Measurements from ENCODE around the gene B4GALT5. TPM values are rescaled to one million over a fixed set of nuclear protein-coding genes. Genes with fewer than 3 reads are reported as not detected.
"Not testable (repeated sequence)": the region's sequence is repeated elsewhere in the genome, so short reads cannot be mapped to it uniquely, and the experiment has no call there.

Gene B4GALT5
- total RNA-seq, 2 experiments from 2014 or later, result 28.1 to 30.9 TPM

DNA sequence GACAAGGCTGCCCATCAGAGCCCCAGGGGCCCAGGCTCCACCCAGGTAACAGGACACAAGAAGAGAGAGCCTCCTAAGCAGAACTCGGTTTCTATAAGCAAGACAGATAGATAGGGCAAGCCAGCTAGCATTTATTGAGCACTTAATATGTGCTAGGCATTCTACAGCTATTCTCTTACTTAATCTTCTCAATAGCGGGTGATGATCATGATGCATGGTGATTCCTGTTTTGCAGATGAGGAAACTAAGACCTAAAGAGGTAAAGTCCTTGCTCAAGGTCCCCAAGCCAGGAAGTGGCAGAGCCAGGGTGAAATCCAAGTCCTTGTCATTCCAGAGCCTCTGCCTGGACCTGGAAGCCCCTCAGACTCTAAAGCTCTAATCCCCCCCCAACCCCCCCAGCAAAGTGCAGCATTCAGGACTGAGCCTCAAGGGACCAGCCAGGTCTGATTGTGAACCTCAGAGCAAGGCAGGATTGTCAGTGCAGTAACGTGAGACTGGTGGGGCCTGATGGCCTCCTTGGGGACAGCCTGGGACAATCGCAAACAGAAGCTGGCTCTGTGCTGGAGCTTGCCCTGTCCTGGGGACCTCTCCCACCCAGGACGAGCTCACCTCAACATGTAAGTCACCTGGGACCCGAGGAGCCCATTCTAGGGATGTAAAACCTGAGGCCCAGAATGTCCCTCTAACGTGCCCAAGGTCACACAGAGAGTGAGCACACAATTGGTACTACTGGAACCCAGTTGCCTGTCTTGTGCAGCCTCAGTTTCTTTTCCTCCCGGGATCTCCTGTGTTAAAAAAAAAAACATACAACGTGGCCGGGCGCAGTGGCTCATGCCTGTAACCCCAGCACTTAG is 97.3 kb downstream of the B4GALT5 start:
- Mint-ChIP-seq H3K36me3 (no peaks in the 10 kb centered on the region), H3K4me3 (no peak overlapping the region), H3K4me1 (peaks cover 4% of the 10 kb centered on the region), H3K27ac (no peak overlapping the region), H3K9me3 (ENCODE audit: low read depth) (no peaks in the 10 kb centered on the region), H3K27me3 (no peaks in the 10 kb centered on the region)
- no peak for ATAC-seq
- CTCF ChIA-PET, result interaction anchor here (0.9 to 1.0 kb wide), 2 partner anchors 74 to 230 kb away, joined by 3 to 7 read pairs; no protein-coding TSS in a partner anchor
- no peak for DNase-seq

DNA sequence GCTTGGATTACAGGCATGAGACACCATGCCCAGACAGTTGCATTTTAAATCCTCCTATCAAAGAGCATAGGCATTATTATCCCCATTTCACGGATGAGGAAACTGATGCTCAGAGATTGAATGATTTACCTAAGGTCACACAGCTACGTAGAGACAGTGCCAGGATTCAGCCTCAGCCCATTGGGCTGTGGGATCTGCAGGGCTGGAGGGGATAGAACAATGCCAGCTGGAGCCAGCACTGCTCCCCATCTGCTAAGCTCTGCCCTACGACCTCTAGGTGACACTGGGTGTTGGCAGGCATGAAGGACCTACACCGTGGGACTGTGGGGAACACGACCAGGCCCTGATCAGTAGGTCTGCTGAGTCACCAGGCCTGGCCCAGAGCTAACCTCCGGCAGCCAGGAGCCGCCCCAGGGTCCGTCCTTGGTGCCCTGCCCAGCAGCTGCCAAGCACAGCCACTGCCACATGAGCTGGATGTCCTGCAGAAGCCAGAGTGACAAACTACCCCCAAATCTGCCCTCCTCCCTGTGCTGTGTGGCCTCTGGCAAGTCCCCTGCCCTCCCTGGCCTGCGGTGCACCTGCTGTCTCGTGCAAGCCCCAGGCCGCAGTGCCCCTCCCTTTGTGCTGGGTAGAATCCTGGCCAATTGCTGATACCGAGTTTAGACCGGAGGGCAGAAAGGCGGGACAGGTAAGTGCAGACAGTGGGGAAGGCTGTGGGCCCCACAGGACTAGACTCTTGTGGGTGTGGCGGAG is 98.1 kb downstream of the B4GALT5 start:
- no peak overlapping the region for H3K4me3 Mint-ChIP-seq
- H3K4me1 Mint-ChIP-seq, result peaks cover 7% of the 10 kb centered on the region
- no peak for ATAC-seq
- DNase-seq, result no peak
- no peaks in the 10 kb centered on the region for H3K36me3 Mint-ChIP-seq
- no peaks in the 10 kb centered on the region for H3K27me3 Mint-ChIP-seq
- H3K27ac Mint-ChIP-seq, result no peak overlapping the region
- CTCF ChIA-PET, result interaction anchor here (0.7 to 1.0 kb wide), 3 partner anchors 34 to 230 kb away, joined by 3 to 7 read pairs (median 3); no protein-coding TSS in a partner anchor
- no peaks in the 10 kb centered on the region for H3K9me3 Mint-ChIP-seq (ENCODE audit: low read depth)

DNA sequence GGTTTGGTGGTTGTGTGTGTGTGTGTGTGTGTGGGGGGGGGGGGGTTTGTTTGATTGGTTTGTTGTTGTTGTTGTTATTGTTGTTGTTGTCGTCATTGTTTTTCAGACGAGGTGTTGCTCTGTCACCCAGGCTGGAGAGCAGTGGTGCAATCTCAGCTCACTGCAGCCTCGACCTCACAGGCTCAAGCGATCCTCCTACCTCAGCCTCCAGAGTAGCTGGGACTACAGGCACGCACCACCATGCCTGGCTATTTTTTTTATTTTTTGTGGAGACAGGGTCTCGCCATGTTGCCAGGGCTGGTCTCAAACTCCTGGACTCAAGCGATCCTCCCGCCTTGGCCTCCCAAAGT is 98.7 kb downstream of the B4GALT5 start:
- CTCF ChIA-PET, result interaction anchor here (0.7 to 1.0 kb wide), 4 partner anchors 35 to 231 kb away, joined by 3 to 7 read pairs (median 3); no protein-coding TSS in a partner anchor
- H3K4me1 Mint-ChIP-seq; H3K36me3 Mint-ChIP-seq; H3K9me3 Mint-ChIP-seq (ENCODE audit: low read depth); DNase-seq; ATAC-seq; H3K27me3 Mint-ChIP-seq; H3K27ac Mint-ChIP-seq; H3K4me3 Mint-ChIP-seq: not testable (repeated sequence)

DNA sequence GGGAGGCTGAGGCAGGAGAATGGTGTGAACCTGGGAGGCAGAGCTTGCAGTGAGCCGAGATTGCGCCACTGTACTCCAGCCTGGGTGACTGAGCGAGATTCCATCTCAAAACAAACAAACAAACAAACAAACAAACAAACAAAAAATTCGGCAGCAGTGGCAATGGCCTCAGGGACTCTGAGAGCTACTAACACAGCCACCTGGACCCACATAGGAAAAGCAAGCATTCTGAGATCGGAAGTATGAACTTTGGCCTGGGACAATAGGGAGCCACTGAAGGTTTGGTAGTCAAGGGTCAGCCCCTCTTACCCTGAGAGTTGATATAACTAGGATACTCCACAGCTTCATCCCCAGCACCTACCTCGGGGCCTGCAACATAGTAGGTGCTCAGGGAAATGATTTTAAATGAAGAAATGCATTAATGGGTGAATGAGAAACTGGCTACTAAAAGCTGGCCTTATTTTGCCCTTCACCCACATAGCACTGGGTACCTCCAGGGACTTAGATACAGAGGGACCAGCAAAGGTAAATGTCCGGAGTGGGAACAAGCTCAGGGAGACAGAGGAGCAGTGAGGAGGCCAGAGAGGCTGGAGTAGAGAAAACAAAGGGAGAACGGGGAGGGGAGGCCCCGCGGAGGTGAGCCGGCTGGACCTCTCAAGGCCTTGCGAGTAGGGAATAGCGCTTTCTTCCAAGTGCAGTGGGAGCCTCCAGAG is 99.2 kb downstream of the B4GALT5 start:
- ATAC-seq (no peak), DNase-seq (no peak)
- no peaks in the 10 kb centered on the region for H3K9me3 Mint-ChIP-seq (ENCODE audit: low read depth)
- CTCF ChIA-PET, result interaction anchor here (0.9 kb wide), 1 partner anchor 231 kb away, joined by 3 read pairs; no protein-coding TSS in a partner anchor
- peaks cover 9% of the 10 kb centered on the region for H3K4me1 Mint-ChIP-seq
- no peaks in the 10 kb centered on the region for H3K36me3 Mint-ChIP-seq
- H3K27me3 Mint-ChIP-seq, result no peaks in the 10 kb centered on the region
- no peak overlapping the region for H3K27ac Mint-ChIP-seq
- no peak overlapping the region for H3K4me3 Mint-ChIP-seq

DNA sequence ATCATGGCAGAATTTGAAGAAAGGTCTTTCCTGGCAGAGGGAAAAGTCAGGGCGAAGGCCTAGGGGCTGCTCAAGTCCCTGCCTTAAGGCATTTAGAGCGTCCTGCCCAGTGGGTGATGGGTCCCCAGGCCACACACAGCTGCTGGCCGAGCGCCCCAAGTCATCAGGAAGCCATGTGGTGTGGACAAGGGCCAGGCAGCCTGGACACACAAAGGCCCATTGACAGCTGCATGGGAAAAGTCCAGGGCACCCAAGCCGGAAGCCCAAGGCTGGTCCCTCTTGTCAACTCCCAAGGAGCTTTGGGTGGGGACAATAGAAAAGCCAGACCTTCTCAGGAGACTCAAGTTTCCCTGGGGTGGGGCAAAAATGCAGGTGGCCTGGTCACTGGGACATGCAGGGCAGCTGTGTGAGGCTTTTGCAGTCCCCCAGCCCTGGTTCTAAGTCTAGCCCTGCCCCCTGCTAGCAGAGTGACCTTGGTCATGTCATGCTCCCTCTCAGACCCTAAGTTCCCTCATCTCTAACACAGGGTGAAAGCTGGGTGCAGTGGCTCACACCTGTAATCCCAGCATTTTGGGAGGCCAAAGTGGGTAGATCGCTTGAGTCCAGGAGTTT is 101.4 kb downstream of the B4GALT5 start:
- Mint-ChIP-seq H3K4me3 (no peak overlapping the region), H3K27me3 (no peaks in the 10 kb centered on the region), H3K36me3 (peaks cover 2% of the 10 kb centered on the region), H3K4me1 (peaks cover 25% of the 10 kb centered on the region), H3K9me3 (ENCODE audit: low read depth) (no peaks in the 10 kb centered on the region), H3K27ac (no peak overlapping the region)
- DNase-seq (no peak), ATAC-seq (no peak)
- CTCF ChIA-PET, result interaction anchor here (0.8 to 14.7 kb wide), 17 partner anchors 8 to 302 kb away, joined by 3 to 559 read pairs (median 4); no protein-coding TSS in a partner anchor

DNA sequence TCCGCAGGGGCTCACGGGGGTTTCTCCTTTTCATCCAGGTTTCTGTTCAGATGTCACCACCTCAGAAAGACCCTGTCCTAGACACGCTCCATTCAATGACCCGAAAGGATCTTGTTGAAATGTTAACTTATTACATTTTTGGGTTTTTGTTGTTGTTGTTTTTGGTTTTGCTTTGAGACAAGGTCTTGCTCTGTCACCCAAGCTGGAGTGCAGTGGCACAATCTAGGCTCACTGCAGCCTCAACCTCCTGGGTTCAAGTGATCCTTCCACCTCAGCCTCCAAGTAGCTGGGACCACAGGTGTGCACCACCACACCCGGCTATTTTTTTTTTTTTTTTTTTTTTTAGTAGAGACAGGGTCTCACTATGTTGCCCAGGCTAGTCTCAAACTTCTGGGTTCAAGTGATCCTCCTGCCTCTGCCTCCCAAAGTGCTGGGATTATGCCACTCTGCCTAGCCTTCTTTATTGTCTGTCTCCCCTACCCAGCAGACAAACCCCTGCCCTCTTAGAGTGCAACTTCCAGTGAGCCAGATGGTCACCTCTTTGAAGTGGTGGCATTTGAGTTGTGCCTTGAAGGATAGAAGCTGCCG is 102.0 kb downstream of the B4GALT5 start:
- not testable (repeated sequence) for H3K36me3 Mint-ChIP-seq; ATAC-seq; DNase-seq; H3K27me3 Mint-ChIP-seq; H3K9me3 Mint-ChIP-seq (ENCODE audit: low read depth); H3K27ac Mint-ChIP-seq
- Mint-ChIP-seq H3K4me1 (peaks cover 25% of the 10 kb centered on the region), H3K4me3 (peak overlapping the region; percentile 11)
- CTCF ChIA-PET, result interaction anchor here (0.7 to 14.7 kb wide), 16 partner anchors 9 to 303 kb away, joined by 3 to 559 read pairs (median 4); no protein-coding TSS in a partner anchor

DNA sequence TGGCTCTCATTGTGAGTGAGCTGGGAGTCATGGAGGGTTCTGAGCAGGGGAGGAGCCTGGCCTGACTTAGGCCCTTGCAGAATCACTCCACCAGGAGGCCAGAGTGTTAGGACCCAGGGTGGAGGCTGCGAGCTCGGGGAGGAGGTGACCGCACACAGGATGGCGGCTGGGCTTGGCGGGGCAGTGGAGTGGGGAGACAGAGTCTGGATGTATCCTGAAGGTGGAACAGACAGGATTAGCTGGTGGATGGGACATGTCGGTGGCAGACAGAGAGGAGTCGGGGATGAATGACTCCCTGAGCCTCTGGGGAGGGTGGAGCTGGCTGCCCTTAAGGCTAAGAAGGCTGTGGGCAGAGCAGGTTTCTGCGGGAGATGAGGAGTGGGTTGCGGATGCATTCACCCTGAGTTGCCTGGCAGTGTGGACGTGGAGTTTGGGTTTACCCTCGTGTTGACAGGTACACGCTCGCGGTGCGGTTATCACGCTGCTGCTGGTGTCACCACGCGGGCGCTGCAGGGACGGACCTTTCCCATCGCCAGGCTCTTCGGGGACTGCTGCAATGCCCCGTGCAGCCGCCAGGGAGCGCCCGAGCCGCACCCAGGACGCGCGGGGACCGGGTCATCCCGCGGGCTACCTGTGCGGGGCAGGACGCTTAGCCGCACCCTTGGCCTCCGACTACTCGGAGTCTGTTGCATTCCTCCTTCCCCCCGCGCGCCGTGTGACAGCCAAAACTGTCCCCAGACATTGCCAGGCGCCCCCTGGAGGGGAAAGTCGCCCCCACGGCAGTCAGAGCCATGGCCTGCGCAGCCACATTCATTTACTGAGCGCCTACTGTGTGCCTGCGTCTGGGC is 102.8 kb downstream of the B4GALT5 start:
- no peaks in the 10 kb centered on the region for H3K27me3 Mint-ChIP-seq
- H3K9me3 Mint-ChIP-seq (ENCODE audit: low read depth), result no peaks in the 10 kb centered on the region
- DNase-seq, result peak; percentile 87
- CTCF ChIA-PET, result interaction anchor here (0.7 to 14.7 kb wide), 31 partner anchors 10 to 336 kb away, joined by 3 to 559 read pairs (median 6); partner anchors contain the start of genes B4GALT5 and SPATA2
- H3K27ac Mint-ChIP-seq, result peak overlapping the region; percentile 63
- H3K4me3 Mint-ChIP-seq, result peak overlapping the region; percentile 55
- ATAC-seq, result peak; percentile 73
- H3K36me3 Mint-ChIP-seq, result peaks cover 2% of the 10 kb centered on the region
- peaks cover 26% of the 10 kb centered on the region for H3K4me1 Mint-ChIP-seq

DNA sequence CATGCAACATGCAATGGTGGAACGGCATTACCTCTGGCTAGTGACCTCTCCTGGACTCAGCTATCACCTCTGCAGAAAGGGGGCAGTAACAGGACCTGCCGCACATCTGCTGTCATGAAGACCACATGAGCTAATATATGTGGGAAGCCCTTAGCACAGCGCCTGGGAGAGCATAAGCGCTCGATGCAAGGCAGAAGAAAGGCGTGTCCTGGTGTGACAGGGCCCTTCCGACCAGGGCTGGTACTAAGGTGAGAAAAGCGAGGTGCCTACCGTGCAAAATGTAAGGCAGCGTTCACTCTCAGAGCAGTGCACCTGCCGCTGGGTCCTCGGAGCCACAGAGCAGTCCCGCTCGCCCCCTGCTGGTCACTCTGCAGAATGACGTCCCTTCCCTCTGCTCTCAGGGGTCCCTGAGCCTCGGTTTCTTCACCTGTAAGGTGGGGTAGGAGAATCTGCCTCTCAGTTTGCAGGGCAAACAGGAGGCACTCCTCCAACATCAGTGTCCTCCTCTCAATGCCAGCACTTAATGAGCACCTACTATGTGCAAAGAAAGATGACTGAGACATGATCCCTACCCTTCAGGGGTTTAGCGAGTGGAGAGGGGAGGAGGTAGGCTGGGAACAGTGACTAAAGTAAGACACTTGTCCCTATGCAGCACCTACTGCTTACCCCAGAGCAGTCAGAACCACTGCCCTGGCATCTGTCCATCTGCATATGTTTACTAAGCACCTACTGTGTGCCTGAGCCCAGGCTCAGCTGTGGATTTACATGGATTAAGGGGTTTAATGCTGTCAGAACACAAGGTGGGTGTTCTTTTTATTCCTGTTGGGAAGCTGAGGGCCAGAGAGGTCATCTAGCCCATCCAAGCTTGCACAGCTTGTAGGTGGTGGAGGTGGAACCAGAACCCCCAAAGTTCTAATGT is 104.7 kb downstream of the B4GALT5 start:
- H3K27ac Mint-ChIP-seq, result peak overlapping the region; percentile 33
- no peaks in the 10 kb centered on the region for H3K9me3 Mint-ChIP-seq (ENCODE audit: low read depth)
- H3K4me3 Mint-ChIP-seq, result peak overlapping the region; percentile 29
- DNase-seq, result peak; percentile 87
- peak; percentile 74 for ATAC-seq
- CTCF ChIA-PET, result interaction anchor here (0.6 to 14.7 kb wide), 40 partner anchors 12 to 323 kb away, joined by 3 to 559 read pairs (median 4); partner anchors contain the start of gene B4GALT5
- H3K36me3 Mint-ChIP-seq, result peaks cover 6% of the 10 kb centered on the region
- H3K27me3 Mint-ChIP-seq, result no peaks in the 10 kb centered on the region
- H3K4me1 Mint-ChIP-seq, result peaks cover 41% of the 10 kb centered on the region

DNA sequence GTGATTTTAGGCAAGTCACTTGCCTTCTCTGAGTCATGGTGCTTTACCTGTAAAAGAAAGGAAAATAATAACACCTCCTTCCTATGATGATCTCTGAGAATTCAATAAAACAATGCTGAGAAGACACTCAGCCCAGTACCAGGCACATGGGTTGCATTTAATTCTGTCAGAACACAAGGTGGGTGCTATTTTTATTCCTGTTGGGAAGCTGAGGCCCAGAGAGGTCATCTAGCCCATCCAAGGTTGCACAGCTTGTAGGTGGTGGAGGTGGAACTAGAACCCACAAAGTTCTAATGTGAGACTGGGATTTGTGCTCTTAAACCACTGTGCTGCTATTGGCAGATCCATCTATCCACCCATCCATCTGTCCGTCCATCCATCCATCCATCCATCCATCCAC is 106.1 kb downstream of the B4GALT5 start:
- no peak overlapping the region for H3K27ac Mint-ChIP-seq
- DNase-seq, result no peak
- H3K4me3 Mint-ChIP-seq, result no peak overlapping the region
- peaks cover 13% of the 10 kb centered on the region for H3K36me3 Mint-ChIP-seq
- no peaks in the 10 kb centered on the region for H3K27me3 Mint-ChIP-seq
- peaks cover 48% of the 10 kb centered on the region for H3K4me1 Mint-ChIP-seq
- CTCF ChIA-PET, result interaction anchor here (1.2 to 14.7 kb wide), 8 partner anchors 12 to 237 kb away, joined by 5 to 559 read pairs (median 18); no protein-coding TSS in a partner anchor
- ATAC-seq, result no peak
- H3K9me3 Mint-ChIP-seq (ENCODE audit: low read depth), result no peaks in the 10 kb centered on the region

DNA sequence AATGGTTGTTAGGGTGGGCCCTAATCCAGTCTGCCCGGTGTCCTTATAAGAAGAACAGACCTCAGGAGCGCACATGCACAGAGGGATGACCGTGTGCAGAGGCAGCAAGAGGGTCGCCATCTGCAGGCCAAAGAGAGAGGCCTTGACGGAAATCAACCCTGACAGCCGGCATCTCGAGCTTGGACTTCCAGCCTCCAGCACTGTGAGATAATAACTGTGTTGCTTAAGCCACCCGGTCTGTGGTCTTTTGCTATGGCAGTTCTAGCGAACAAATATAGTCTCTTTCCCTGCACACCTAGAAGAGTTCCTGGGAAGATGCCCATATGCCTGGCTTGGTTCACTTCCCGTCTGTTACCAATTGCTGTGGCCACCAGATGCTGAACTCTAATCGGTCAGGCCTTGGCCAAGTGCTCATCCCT is 110.5 kb downstream of the B4GALT5 start:
- no peaks in the 10 kb centered on the region for H3K9me3 Mint-ChIP-seq (ENCODE audit: low read depth)
- H3K27ac Mint-ChIP-seq, result peak overlapping the region; percentile 11
- ATAC-seq (no peak), DNase-seq (no peak)
- H3K27me3 Mint-ChIP-seq, result no peaks in the 10 kb centered on the region
- CTCF ChIA-PET, result interaction anchor here (0.7 to 14.7 kb wide), 8 partner anchors 9 to 69 kb away, joined by 3 to 559 read pairs (median 4); no protein-coding TSS in a partner anchor
- no peak overlapping the region for H3K4me3 Mint-ChIP-seq
- peaks cover 51% of the 10 kb centered on the region for H3K4me1 Mint-ChIP-seq
- H3K36me3 Mint-ChIP-seq, result peaks cover 30% of the 10 kb centered on the region
